Esophagus muscularis mucosa (tissue), 4 donors: ENCODE results near the gene CTNNA3. TPM values are rescaled to one million over a fixed set of nuclear protein-coding genes. Genes with fewer than 3 reads are reported as not detected.
"Not testable (repeated sequence)": the region's sequence is repeated elsewhere in the genome, so short reads cannot be mapped to it uniquely, and the experiment has no call there.

Experiments used
- DNase-seq: peaks from one replicate; pipeline ENCODE4 v3.0.0-alpha.2; 2017; ENCODE audit errors: extremely low spot score
- H3K27ac ChIP-seq, 4 donors: fragments of 200-600 bp; sonication (generic); replicated peaks in 1 of 4; 1 replicate in 3 of 4; 2 replicates in 1 of 4; pipeline ENCODE4 v1.5.1; 2016 to 2019; ENCODE audit warnings: mild to moderate bottlenecking in 1 of 4
- H3K27me3 ChIP-seq, 4 donors: fragments of 200-600 bp; sonication (generic); one replicate each; pipeline versions ENCODE4 v1.5.1 to v1.6.0; 2016 to 2019
- H3K36me3 ChIP-seq, 4 donors: fragments of 200-600 bp; sonication (generic); one replicate each; pipeline ENCODE4 v1.5.1; 2016 to 2019
- H3K4me1 ChIP-seq, 4 donors: fragments of 200-600 bp; sonication (generic); one replicate each; pipeline ENCODE4 v1.5.1; 2016 to 2019
- H3K4me3 ChIP-seq, 4 donors: fragments of 200-600 bp; sonication (generic); 1 replicate in 2 of 4; 2 replicates in 2 of 4; pipeline ENCODE4 v1.5.1; 2016 to 2019; ENCODE audit warnings: mild to moderate bottlenecking in 4 of 4, moderate library complexity in 1 of 4
- H3K9me3 ChIP-seq, 4 donors: fragments of 200-600 bp; sonication (generic); 1 replicate in 3 of 4; 2 replicates in 1 of 4; pipeline ENCODE4 v1.5.1; 2016 to 2019
- EP300 ChIP-seq: sonication (generic); formaldehyde crosslinking; IDR thresholded peaks from one replicate; pipeline ENCODE4 v1.6.1; 2017; ENCODE audit warnings: antibody characterized with exemption
- POLR2A ChIP-seq: fragments of 450-650 bp; IDR thresholded peaks from one replicate; pipeline ENCODE4 v1.6.1; 2017; ENCODE audit warnings: antibody characterized with exemption, moderate library complexity, mild to moderate bottlenecking, low read depth
- POLR2AphosphoS5 ChIP-seq, 2 donors: sonication (generic); formaldehyde crosslinking; IDR thresholded peaks; one replicate each; pipeline ENCODE4 v1.6.1; 2017; ENCODE audit warnings: antibody characterized with exemption in 2 of 2
- WGBS: methylation state at CpG from one replicate; pipeline ENCODE4 v1.1.5; 2018; 5-methylcytosine and 5-hydroxymethylcytosine counted together
- intact Hi-C: fragments of 100-400 bp; cut with DNase I; formaldehyde crosslinking; loops from one replicate; pipeline ENCODE4 v1.15.1; 2023
- total RNA-seq, 4 donors: library from RNA; depleted of rRNA; stranded (reverse); fragments of >200 nt; gene quantifications; one replicate each; pipeline versions ENCODE4 v1.1.0 to v1.2.1, GENCODE V29; 2016
- TF ChIP-seq, protein P1 (sequence below), 3 experiments: fragments of 200-600 bp in 2 of 3; fragments of 450-650 bp in 1 of 3; sonication (generic) in 2 of 3; IDR thresholded peaks; one replicate each; pipeline ENCODE4 v1.5.1; 2017 to 2019; ENCODE audit warnings: antibody characterized with exemption in 3 of 3, mild to moderate bottlenecking in 2 of 3, moderate library complexity in 1 of 3

CTNNA3 gene
- total RNA-seq, 4 donors from 2014 or later: 5.1 to 27.8 (median 17.6) TPM

DNA sequence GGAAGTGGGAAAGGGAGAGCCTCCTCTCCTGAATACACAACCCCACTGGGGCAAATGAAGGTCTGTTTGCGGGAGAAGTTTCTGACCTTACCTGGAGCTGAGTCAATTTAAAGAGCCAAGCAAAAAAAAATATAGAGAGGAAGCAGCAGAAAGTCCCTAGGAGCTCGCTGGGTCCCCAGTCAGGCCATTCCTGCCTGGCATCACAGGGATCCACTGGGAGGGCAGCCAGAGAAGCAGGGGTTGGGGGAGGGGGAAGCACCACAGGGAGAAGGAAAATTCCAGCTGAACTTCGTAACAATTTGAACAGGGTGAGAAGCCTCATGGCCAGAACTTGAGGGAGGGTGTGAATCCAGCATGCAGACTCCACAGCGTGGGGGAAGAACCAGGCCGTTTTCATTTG is 471.4 kb downstream of the CTNNA3 start:
- intact Hi-C loops: no loop called here
- H3K4me1 ChIP-seq: peaks cover 5 to 21% (median 10%) of the 10 kb centered on the region in 4 donors
- H3K36me3 ChIP-seq: no peaks in the 10 kb centered on the region
- WGBS: 76% methylated on average over 5 of the region's 5 CpGs
- H3K27ac ChIP-seq: no peak overlapping the region
- no peak for DNase-seq
- no peak overlapping the region for H3K4me3 ChIP-seq
- TF ChIP-seq, protein P1, sequence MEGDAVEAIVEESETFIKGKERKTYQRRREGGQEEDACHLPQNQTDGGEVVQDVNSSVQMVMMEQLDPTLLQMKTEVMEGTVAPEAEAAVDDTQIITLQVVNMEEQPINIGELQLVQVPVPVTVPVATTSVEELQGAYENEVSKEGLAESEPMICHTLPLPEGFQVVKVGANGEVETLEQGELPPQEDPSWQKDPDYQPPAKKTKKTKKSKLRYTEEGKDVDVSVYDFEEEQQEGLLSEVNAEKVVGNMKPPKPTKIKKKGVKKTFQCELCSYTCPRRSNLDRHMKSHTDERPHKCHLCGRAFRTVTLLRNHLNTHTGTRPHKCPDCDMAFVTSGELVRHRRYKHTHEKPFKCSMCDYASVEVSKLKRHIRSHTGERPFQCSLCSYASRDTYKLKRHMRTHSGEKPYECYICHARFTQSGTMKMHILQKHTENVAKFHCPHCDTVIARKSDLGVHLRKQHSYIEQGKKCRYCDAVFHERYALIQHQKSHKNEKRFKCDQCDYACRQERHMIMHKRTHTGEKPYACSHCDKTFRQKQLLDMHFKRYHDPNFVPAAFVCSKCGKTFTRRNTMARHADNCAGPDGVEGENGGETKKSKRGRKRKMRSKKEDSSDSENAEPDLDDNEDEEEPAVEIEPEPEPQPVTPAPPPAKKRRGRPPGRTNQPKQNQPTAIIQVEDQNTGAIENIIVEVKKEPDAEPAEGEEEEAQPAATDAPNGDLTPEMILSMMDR (IDR thresholded peaks at IDR 0.05): no peak
- no peak for TF ChIP-seq EP300
- no peak for TF ChIP-seq POLR2A
- TF ChIP-seq POLR2AphosphoS5 (IDR thresholded peaks at IDR 0.05): no peak
- no peaks in the 10 kb centered on the region for H3K27me3 ChIP-seq
- H3K9me3 ChIP-seq: no peaks in the 10 kb centered on the region

- DNase-seq: no peak
- H3K9me3 ChIP-seq: no peaks in the 10 kb centered on the region
- TF ChIP-seq EP300 (no peak), POLR2AphosphoS5 (IDR thresholded peaks at IDR 0.05) (no peak)
- no peak overlapping the region for H3K4me3 ChIP-seq
- H3K27me3 ChIP-seq: no peaks in the 10 kb centered on the region
- no peak overlapping the region for H3K27ac ChIP-seq
- intact Hi-C loops: no loop called here
- peaks cover 5 to 21% (median 10%) of the 10 kb centered on the region in 4 donors for H3K4me1 ChIP-seq
- WGBS: 62% methylated on average over 3 of the region's 3 CpGs
- no peaks in the 10 kb centered on the region for H3K36me3 ChIP-seq
These were observed 473.1 kb downstream of the CTNNA3 start for GRCh38 chr10:67222934-67223333.

DNA sequence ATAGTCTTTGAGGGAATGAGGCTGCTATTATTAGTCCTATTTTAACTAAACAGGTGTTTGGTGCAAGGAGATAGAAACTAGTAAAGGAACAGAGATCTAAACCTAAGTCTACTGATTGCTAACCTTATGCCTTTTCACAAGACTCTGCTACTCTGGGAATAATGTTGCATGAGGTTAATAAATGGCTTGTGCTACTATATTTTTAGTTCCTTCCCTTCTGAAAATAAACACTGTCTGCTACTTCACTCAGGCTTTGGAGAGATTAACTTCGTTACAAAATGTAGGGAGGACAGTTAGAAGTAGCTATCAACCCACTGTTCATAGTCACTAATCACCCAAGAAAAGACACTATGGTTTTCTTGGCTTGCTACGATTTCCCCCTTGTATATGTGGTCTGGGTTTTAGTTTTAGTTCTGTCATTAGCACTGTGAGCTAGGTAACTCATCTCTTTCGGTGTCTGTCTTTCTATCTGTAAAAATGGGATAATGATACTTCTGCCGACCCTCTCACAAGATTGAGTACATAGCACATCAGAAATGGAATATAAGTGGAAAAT is 474.0 kb downstream of the CTNNA3 start:
- Histone ChIP-seq H3K9me3 (no peaks in the 10 kb centered on the region), H3K36me3 (no peaks in the 10 kb centered on the region), H3K4me3 (no peak overlapping the region), H3K27me3 (no peaks in the 10 kb centered on the region), H3K27ac (no peak overlapping the region), H3K4me1 (peaks cover 5 to 21% (median 10%) of the 10 kb centered on the region in 4 donors)
- 54% methylated on average over 4 of the region's 4 CpGs for WGBS
- intact Hi-C loops: no loop called here
- no peak for DNase-seq
- TF ChIP-seq POLR2A: no peak
- TF ChIP-seq, protein P1 (IDR thresholded peaks at IDR 0.05): no peak
- no peak for TF ChIP-seq POLR2AphosphoS5 (IDR thresholded peaks at IDR 0.05)
- no peak for TF ChIP-seq EP300

DNA sequence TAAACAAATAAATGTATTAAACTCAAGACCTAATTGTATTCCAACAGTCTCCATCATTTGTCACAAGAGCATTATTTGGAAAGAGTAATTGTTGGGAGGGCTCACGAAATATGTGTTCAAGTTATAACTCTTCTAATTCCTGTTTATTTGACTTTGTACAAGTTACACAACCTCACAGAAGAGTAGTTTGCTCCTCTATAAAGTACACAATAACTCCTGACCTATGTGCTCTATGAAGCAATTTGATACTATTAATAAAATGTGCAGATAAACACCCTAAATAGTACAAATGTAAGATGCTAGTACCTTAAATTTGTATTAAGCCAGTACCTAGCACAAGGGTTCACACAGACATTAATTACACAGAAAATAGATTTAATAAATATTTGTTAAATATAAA is 484.3 kb downstream of the CTNNA3 start:
- Histone ChIP-seq H3K36me3 (no peaks in the 10 kb centered on the region), H3K9me3 (no peaks in the 10 kb centered on the region), H3K27me3 (no peaks in the 10 kb centered on the region), H3K27ac (no peak overlapping the region), H3K4me1 (no peaks in the 10 kb centered on the region), H3K4me3 (no peak overlapping the region)
- TF ChIP-seq POLR2A: no peak
- TF ChIP-seq EP300: no peak
- TF ChIP-seq POLR2AphosphoS5 (IDR thresholded peaks at IDR 0.05): no peak
- TF ChIP-seq, protein P1 (IDR thresholded peaks at IDR 0.05): no peak
- no peak for DNase-seq
- intact Hi-C loops: no loop called here
- WGBS: 61% methylated on average over 1 of the region's 1 CpG

GRCh38 chr10:67207923-67208322 is 488.1 kb downstream of the CTNNA3 start:
- H3K27ac ChIP-seq, H3K4me3 ChIP-seq, H3K9me3 ChIP-seq, DNase-seq, H3K27me3 ChIP-seq, intact Hi-C loops, H3K36me3 ChIP-seq, H3K4me1 ChIP-seq: not testable (repeated sequence)
- WGBS: 89% methylated on average over 6 of the region's 6 CpGs

DNA sequence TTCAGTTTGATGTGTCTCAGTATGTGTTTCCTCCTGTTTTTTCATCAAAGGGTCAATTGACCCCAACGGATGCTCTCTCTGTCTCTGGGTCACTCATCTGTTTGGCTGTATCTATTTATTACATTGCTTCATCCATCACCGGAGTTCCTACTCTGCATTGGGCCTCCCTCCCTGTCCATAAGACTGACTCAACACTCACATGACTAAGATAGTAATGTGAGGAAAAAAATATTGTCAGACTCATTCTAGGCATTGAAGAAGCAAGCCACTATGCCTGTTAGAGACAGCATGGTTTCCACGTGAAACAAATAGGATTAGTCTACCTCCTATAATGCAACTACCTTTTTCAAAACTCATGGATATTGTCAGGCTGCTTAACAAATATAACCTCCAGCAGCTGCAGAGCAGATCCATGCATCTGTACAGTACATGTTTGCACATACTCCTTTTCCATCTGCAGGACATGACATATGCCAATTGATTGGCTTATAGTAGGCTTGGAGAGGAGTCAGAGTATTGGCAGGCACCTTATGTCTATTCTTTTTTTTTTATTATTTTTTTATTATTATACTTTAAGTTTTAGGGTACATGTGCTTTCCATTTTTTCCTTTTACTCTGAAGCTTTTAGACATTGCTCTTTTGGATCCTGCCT is 495.0 kb downstream of the CTNNA3 start:
- Histone ChIP-seq H3K4me3 (no peak overlapping the region), H3K4me1 (no peaks in the 10 kb centered on the region), H3K36me3 (no peaks in the 10 kb centered on the region), H3K27ac (no peak overlapping the region), H3K9me3 (no peaks in the 10 kb centered on the region), H3K27me3 (no peaks in the 10 kb centered on the region)
- intact Hi-C loops: no loop called here
- DNase-seq: no peak
- TF ChIP-seq POLR2AphosphoS5 (IDR thresholded peaks at IDR 0.05): no peak
- TF ChIP-seq EP300: no peak
- 76% methylated on average over 3 of the region's 3 CpGs for WGBS
